ENCODE results near the gene ABHD5.

Gene ABHD5

DNA sequence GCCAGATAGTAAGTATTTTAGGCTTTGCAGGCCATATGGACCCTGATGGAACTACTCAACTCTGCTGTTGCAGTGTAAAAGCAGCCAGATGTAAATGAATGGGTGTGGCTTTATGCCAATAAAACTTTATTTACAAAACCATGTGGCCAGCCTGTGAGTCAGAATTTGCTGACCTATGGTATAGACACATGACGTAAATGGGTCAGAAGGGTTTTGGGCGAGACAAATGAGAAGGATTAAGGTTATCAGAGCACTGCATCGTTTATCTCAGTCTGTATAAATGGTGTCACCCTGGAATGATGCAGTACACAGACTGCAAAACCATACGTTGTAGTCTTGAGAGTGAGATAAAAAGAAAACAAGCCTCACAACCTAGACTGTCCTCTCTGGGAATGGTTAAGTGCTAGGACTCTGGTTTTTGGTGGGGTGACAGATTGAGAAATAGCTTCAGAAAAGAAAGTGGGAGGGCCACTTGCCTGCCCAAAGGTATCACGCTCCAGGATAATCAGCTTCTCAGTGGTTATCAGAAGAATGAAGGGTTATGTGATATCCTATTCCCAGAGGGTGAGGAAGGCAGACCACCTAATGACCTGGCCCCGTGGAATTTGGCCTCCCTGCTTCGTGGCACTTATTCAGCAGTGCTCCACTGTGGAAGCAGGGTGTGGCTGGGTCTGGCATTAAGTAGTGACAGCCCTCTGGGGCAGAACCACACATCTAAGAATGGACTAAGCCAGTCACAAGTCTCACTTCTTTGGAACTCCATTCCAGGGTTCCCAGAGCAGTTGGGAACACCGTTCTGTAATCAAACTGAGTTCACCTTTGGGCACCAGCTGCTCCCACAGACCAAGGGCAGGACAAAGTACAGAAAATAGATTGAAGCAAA lies 46.1 kb downstream of the ABHD5 start:
- H3K27ac ChIP-seq = no peak overlapping the region
- TF ChIP-seq CTCF (IDR thresholded peaks at IDR 0.05; ENCODE audit: low read depth, low read length) = no peak
- DNase-seq = no peak

DNA sequence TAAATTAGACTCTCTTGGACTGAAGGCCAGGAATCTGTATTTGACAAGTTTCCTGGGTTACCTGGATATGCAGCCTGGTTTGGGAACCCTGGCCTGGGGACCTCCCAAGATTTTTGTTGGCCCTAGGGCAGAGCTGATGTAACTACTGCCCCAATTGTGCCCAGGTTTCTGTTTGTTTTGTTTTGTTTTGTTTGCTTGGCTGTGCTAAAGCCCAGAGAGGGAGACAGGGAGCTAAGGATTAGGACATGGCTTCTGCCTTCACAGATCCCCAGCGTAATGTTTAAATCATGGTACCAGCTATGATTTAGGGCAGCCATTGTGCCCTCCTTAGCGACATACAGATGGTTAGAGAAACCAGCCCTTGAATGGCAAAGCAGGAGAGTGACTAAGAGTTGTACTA lies 47.6 kb downstream of the ABHD5 start:
- Histone ChIP-seq H3K27ac (no peak overlapping the region), H3K36me3 (no peaks in the 10 kb centered on the region), H3K27me3 (ENCODE audit: insufficient read depth, low read depth, severe bottlenecking) (no peaks in the 10 kb centered on the region), H3K4me3 (ENCODE audit: low read depth, low read length) (no peak overlapping the region), H3K9me3 (ENCODE audit: severe bottlenecking) (no peaks in the 10 kb centered on the region)
- TF ChIP-seq CTCF (IDR thresholded peaks at IDR 0.05; ENCODE audit: low read depth, low read length) = no peak
- DNase-seq = no peak

More for the DNA sequence above, 46.1 kb downstream of the ABHD5 start:
- no peak overlapping the region for H3K4me3 ChIP-seq (ENCODE audit: low read depth, low read length)
- no peaks in the 10 kb centered on the region for H3K9me3 ChIP-seq (ENCODE audit: severe bottlenecking)
- H3K36me3 ChIP-seq = no peaks in the 10 kb centered on the region
- no peaks in the 10 kb centered on the region for H3K27me3 ChIP-seq (ENCODE audit: insufficient read depth, low read depth, severe bottlenecking)

- no peak overlapping the region for H3K27ac ChIP-seq
- no peak overlapping the region for H3K4me3 ChIP-seq (ENCODE audit: low read depth, low read length)
- no peaks in the 10 kb centered on the region for H3K27me3 ChIP-seq (ENCODE audit: insufficient read depth, low read depth, severe bottlenecking)
- peaks cover 3% of the 10 kb centered on the region for H3K9me3 ChIP-seq (ENCODE audit: severe bottlenecking)
- H3K36me3 ChIP-seq = no peaks in the 10 kb centered on the region
- TF ChIP-seq CTCF (IDR thresholded peaks at IDR 0.05; ENCODE audit: low read depth, low read length) = 0 out of 2 replicates have a peak, but pooled peaks have one; percentile 22
- DNase-seq = no peak
Measured at GRCh38 chr3:43742920-43743319, 52.2 kb downstream of the ABHD5 start.

- Histone ChIP-seq H3K9me3 (ENCODE audit: severe bottlenecking) (peaks cover 3% of the 10 kb centered on the region), H3K36me3 (no peaks in the 10 kb centered on the region), H3K27me3 (ENCODE audit: insufficient read depth, low read depth, severe bottlenecking) (no peaks in the 10 kb centered on the region), H3K27ac (no peak overlapping the region), H3K4me3 (ENCODE audit: low read depth, low read length) (no peak overlapping the region)
- no peak for TF ChIP-seq CTCF (IDR thresholded peaks at IDR 0.05; ENCODE audit: low read depth, low read length)
- no peak for DNase-seq
Measured at GRCh38 chr3:43747641-43748040, 56.9 kb downstream of the ABHD5 start.

GRCh38 chr3:43748179-43748578 lies 57.4 kb downstream of the ABHD5 start:
- Histone ChIP-seq H3K36me3 (no peaks in the 10 kb centered on the region), H3K9me3 (ENCODE audit: severe bottlenecking) (peaks cover 3% of the 10 kb centered on the region), H3K27me3 (ENCODE audit: insufficient read depth, low read depth, severe bottlenecking) (no peaks in the 10 kb centered on the region), H3K4me3 (ENCODE audit: low read depth, low read length) (no peak overlapping the region), H3K27ac (no peak overlapping the region)
- no peak for TF ChIP-seq CTCF (IDR thresholded peaks at IDR 0.05; ENCODE audit: low read depth, low read length)
- no peak for DNase-seq

Data from WERI-Rb-1 (cell line).